Activated effector memory CD4-positive, alpha-beta T cell treated with anti-CD3 and anti-CD28 coated beads, Interleukin-2, amount 50 U/mL, for 16 hours (primary cell): ENCODE measurements around the gene DCUN1D1.

Experiments used
- DNase-seq: peaks from one replicate; pipeline ENCODE4 v3.0.0-alpha.2; 2020

The DCUN1D1 gene

GRCh38 chr3:182935803-182936202, 44.5 kb downstream of the DCUN1D1 start:
- no peak for DNase-seq

- DNase-seq: no peak
These were observed 54.4 kb downstream of the DCUN1D1 start for GRCh38 chr3:182925944-182926337.

- DNase-seq: no peak
These were observed 54.9 kb downstream of the DCUN1D1 start for GRCh38 chr3:182925330-182925943.

GRCh38 chr3:182921665-182922355, 58.5 kb downstream of the DCUN1D1 start:
- no peak for DNase-seq

- no peak for DNase-seq
These were observed 59.7 kb downstream of the DCUN1D1 start for GRCh38 chr3:182920515-182921084.

GRCh38 chr3:182919866-182920357, 60.4 kb downstream of the DCUN1D1 start:
- DNase-seq: no peak

GRCh38 chr3:182917134-182917533, 63.2 kb downstream of the DCUN1D1 start:
- DNase-seq: no peak

- DNase-seq: no peak
These were observed 66.0 kb downstream of the DCUN1D1 start for GRCh38 chr3:182914341-182914740.

- DNase-seq: no peak
These were observed 66.4 kb downstream of the DCUN1D1 start for GRCh38 chr3:182913889-182914288.

- no peak for DNase-seq
These were observed 67.9 kb downstream of the DCUN1D1 start for GRCh38 chr3:182912474-182912873.

- DNase-seq: no peak
These were observed 68.6 kb downstream of the DCUN1D1 start for GRCh38 chr3:182911782-182912111.

- DNase-seq: no peak
These were observed 69.2 kb downstream of the DCUN1D1 start for GRCh38 chr3:182910936-182911781.

GRCh38 chr3:182909318-182910040, 70.9 kb downstream of the DCUN1D1 start:
- DNase-seq: no peak

GRCh38 chr3:182908471-182908870, 71.9 kb downstream of the DCUN1D1 start:
- DNase-seq: no peak

GRCh38 chr3:182906036-182906435, 74.3 kb downstream of the DCUN1D1 start:
- no peak for DNase-seq

- no peak for DNase-seq
These were observed 74.7 kb downstream of the DCUN1D1 start for GRCh38 chr3:182905623-182906022.

- DNase-seq: no peak
These were observed 76.2 kb downstream of the DCUN1D1 start for GRCh38 chr3:182904164-182904563.

- no peak for DNase-seq
These were observed 78.1 kb downstream of the DCUN1D1 start for GRCh38 chr3:182902236-182902635.

GRCh38 chr3:182896553-182896952, 83.8 kb downstream of the DCUN1D1 start:
- no peak for DNase-seq

- no peak for DNase-seq
These were observed 84.7 kb downstream of the DCUN1D1 start for GRCh38 chr3:182895513-182896112.

GRCh38 chr3:182892226-182892625, 88.1 kb downstream of the DCUN1D1 start:
- DNase-seq: no peak

- no peak for DNase-seq
These were observed 89.0 kb downstream of the DCUN1D1 start for GRCh38 chr3:182891364-182891763.
